ENCODE results near the gene MAP3K3.

DNA sequence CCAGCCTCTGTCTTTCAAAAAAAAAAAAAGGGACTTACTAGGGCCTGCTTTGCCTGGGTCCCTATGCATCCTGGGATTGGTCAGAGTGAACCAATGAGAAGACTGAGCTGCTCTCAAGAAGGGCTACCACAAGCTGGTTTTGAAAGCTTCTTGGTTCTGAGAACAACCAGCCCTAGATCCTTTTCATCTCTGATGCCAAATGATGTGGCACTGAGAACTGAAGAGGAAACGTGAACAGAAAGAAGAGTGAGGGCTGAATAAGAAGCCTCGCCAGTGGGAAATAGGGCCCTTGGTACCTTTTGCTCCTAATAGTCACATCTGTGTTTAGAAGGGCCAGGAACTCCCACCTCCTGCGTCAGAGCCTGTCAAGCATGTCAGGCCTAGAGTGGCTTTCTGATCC is 10.9 kb upstream of the MAP3K3 start:
- TF ChIP-seq CTCF (IDR thresholded peaks at IDR 0.05) = no peak
- TF ChIP-seq POLR2A (IDR thresholded peaks at IDR 0.05) = no peak
